ENCODE measurements around the gene PGAP6. TPM values are rescaled to one million over a fixed set of nuclear protein-coding genes. Genes with fewer than 3 reads are reported as not detected.

Gene PGAP6
- total and polyA plus RNA-seq, 2 of the 13 experiments (the other 11 are each of a cell fraction or from before 2014, with no cell fraction given): 52.7 to 136 TPM

DNA sequence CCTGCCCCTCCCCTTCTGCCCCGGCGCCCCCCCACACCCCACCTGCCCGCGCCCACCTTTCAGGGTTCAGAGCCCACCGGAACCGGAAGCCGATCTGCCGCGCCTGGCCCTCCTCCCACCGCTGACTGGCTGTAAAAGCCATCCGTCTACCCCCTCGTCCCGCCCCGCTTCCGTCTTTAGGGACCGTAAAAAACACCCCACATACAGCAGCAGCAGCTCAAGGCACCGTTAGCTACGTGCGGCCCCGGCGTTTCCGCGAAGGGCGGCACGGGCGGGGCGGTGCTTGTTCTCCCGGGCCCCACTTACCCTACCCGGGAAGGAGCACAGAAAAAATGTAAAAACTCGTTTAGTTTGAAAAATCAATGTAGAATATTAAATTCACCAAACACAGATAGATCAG lies 11.3 kb downstream of the PGAP6 start, which contains the start of gene MRPL28 (continued):
- TF ChIP-seq CENPX (CRISPR knock-in tag; IDR thresholded peaks at IDR 0.05): no peak
- TF ChIP-seq ATM (IDR thresholded peaks at IDR 0.05; ENCODE audit: borderline replicate concordance): no peak
- peak; percentile 82 for TF ChIP-seq THAP11 (CRISPR knock-in tag; IDR thresholded peaks at IDR 0.05)
- TF ChIP-seq GATA4 (IDR thresholded peaks at IDR 0.05; ENCODE audit: borderline replicate concordance, low read depth): no peak
- no peak for TF ChIP-seq HNRNPH1 (optimal IDR thresholded peaks at IDR 0.05; ENCODE audit: low read depth, low read length)
- TF ChIP-seq, protein P1, sequence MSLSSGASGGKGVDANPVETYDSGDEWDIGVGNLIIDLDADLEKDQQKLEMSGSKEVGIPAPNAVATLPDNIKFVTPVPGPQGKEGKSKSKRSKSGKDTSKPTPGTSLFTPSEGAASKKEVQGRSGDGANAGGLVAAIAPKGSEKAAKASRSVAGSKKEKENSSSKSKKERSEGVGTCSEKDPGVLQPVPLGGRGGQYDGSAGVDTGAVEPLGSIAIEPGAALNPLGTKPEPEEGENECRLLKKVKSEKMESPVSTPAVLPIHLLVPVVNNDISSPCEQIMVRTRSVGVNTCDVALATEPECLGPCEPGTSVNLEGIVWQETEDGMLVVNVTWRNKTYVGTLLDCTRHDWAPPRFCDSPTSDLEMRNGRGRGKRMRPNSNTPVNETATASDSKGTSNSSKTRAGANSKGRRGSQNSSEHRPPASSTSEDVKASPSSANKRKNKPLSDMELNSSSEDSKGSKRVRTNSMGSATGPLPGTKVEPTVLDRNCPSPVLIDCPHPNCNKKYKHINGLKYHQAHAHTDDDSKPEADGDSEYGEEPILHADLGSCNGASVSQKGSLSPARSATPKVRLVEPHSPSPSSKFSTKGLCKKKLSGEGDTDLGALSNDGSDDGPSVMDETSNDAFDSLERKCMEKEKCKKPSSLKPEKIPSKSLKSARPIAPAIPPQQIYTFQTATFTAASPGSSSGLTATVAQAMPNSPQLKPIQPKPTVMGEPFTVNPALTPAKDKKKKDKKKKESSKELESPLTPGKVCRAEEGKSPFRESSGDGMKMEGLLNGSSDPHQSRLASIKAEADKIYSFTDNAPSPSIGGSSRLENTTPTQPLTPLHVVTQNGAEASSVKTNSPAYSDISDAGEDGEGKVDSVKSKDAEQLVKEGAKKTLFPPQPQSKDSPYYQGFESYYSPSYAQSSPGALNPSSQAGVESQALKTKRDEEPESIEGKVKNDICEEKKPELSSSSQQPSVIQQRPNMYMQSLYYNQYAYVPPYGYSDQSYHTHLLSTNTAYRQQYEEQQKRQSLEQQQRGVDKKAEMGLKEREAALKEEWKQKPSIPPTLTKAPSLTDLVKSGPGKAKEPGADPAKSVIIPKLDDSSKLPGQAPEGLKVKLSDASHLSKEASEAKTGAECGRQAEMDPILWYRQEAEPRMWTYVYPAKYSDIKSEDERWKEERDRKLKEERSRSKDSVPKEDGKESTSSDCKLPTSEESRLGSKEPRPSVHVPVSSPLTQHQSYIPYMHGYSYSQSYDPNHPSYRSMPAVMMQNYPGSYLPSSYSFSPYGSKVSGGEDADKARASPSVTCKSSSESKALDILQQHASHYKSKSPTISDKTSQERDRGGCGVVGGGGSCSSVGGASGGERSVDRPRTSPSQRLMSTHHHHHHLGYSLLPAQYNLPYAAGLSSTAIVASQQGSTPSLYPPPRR (CRISPR knock-in tag; IDR thresholded peaks at IDR 0.05; ENCODE audit: borderline replicate concordance): no peak
- peak; percentile 91 for TF ChIP-seq GABPA (IDR thresholded peaks at IDR 0.05; ENCODE audit: low read depth, low read length)
- TF ChIP-seq GABPA (CRISPR knock-in tag; IDR thresholded peaks at IDR 0.05; ENCODE audit: low read depth): peak; percentile 95
- no peak for TF ChIP-seq CBX2 (IDR thresholded peaks at IDR 0.05; ENCODE audit: low read depth, low read length)
- TF ChIP-seq CBX2 (CRISPR knock-in tag; IDR thresholded peaks at IDR 0.05; ENCODE audit: low read depth): no peak
- no peak for TF ChIP-seq NFRKB (IDR thresholded peaks at IDR 0.05)
- TF ChIP-seq, protein P2, sequence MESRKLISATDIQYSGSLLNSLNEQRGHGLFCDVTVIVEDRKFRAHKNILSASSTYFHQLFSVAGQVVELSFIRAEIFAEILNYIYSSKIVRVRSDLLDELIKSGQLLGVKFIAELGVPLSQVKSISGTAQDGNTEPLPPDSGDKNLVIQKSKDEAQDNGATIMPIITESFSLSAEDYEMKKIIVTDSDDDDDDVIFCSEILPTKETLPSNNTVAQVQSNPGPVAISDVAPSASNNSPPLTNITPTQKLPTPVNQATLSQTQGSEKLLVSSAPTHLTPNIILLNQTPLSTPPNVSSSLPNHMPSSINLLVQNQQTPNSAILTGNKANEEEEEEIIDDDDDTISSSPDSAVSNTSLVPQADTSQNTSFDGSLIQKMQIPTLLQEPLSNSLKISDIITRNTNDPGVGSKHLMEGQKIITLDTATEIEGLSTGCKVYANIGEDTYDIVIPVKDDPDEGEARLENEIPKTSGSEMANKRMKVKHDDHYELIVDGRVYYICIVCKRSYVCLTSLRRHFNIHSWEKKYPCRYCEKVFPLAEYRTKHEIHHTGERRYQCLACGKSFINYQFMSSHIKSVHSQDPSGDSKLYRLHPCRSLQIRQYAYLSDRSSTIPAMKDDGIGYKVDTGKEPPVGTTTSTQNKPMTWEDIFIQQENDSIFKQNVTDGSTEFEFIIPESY (CRISPR knock-in tag; IDR thresholded peaks at IDR 0.05): no peak
- TF ChIP-seq XRCC5 (optimal IDR thresholded peaks at IDR 0.05; ENCODE audit: low read length): peak; percentile 88
- peak; percentile 51; the same call in 1 of the 2 replicates for TF ChIP-seq SP5 (CRISPR knock-in tag; IDR thresholded peaks at IDR 0.05; ENCODE audit: borderline replicate concordance, low read depth)
- 0 out of 2 replicates have a peak, but pooled peaks have one; percentile 9 for TF ChIP-seq ISL2 (CRISPR knock-in tag; IDR thresholded peaks at IDR 0.05)
- TF ChIP-seq ZNF510 (CRISPR knock-in tag; IDR thresholded peaks at IDR 0.05; ENCODE audit: low read depth): no peak
- TF ChIP-seq ZNF614 (CRISPR knock-in tag; IDR thresholded peaks at IDR 0.05; ENCODE audit: borderline replicate concordance): 0 out of 2 replicates have a peak, but pooled peaks have one; percentile 38
- TF ChIP-seq PHB2 (IDR thresholded peaks at IDR 0.05; ENCODE audit: partially characterized antibody): no peak
- TF ChIP-seq, protein P3, sequence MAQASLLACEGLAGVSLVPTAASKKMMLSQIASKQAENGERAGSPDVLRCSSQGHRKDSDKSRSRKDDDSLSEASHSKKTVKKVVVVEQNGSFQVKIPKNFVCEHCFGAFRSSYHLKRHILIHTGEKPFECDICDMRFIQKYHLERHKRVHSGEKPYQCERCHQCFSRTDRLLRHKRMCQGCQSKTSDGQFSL (CRISPR knock-in tag; IDR thresholded peaks at IDR 0.05): 0 out of 2 replicates have a peak, but pooled peaks have one; percentile 31
- TF ChIP-seq PAF1 (CRISPR knock-in tag; IDR thresholded peaks at IDR 0.05): no peak
- TF ChIP-seq ZC3H13 (CRISPR knock-in tag; IDR thresholded peaks at IDR 0.05): peak; percentile 37
- no peak for TF ChIP-seq ZNF382 (CRISPR knock-in tag; IDR thresholded peaks at IDR 0.05; ENCODE audit: borderline replicate concordance)
- TF ChIP-seq, protein P4, sequence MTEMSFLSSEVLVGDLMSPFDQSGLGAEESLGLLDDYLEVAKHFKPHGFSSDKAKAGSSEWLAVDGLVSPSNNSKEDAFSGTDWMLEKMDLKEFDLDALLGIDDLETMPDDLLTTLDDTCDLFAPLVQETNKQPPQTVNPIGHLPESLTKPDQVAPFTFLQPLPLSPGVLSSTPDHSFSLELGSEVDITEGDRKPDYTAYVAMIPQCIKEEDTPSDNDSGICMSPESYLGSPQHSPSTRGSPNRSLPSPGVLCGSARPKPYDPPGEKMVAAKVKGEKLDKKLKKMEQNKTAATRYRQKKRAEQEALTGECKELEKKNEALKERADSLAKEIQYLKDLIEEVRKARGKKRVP (CRISPR knock-in tag; IDR thresholded peaks at IDR 0.05): no peak
- no peak for TF ChIP-seq ZNF652 (CRISPR knock-in tag; IDR thresholded peaks at IDR 0.05; ENCODE audit: borderline replicate concordance, low read depth)
- 0 out of 2 replicates have a peak, but pooled peaks have one; percentile 29 for TF ChIP-seq IRF2 (CRISPR knock-in tag; IDR thresholded peaks at IDR 0.05)
